Psoas muscle (tissue), 8 donors: Measurements from ENCODE around the gene MOB3B. TPM values are rescaled to one million over a fixed set of nuclear protein-coding genes. Genes with fewer than 3 reads are reported as not detected.

ENCODE experiments used
- ATAC-seq, 4 donors: fragments of 200-7000 bp; cut with Tn5 transposase; one replicate each; pipeline ENCODE4 v1.9.1; 2020; ENCODE audit warnings: moderate library complexity in 3 of 4, mild to moderate bottlenecking in 2 of 4
- DNase-seq, 2 donors: peaks; one replicate each; pipeline ENCODE4 v3.0.0-alpha.2; 2020
- H3K27ac ChIP-seq: fragments of 200-600 bp; one replicate; pipeline ENCODE4 v1.8.0; 2022
- H3K27me3 ChIP-seq, 3 donors: fragments of 200-600 bp in 1 of 3; one replicate each; pipeline versions ENCODE4 v1.6.1 to v1.8.0; 2013 to 2022; ENCODE audit warnings: low read length in 2 of 3, mild to moderate bottlenecking in 2 of 3, moderate library complexity in 1 of 3; ENCODE audit not compliant: insufficient read depth in 3 of 3
- H3K36me3 ChIP-seq, 2 donors: fragments of 200-600 bp in 1 of 2; one replicate each; pipeline versions ENCODE4 v1.6.1 to v1.8.0; 2013 to 2022; ENCODE audit warnings: low read depth in 1 of 2, mild to moderate bottlenecking in 1 of 2, moderate library complexity in 1 of 2; ENCODE audit not compliant: insufficient read depth in 1 of 2
- H3K4me1 ChIP-seq: fragments of 200-600 bp; one replicate; pipeline ENCODE4 v1.8.0; 2022
- H3K4me3 ChIP-seq: fragments of 200-600 bp; one replicate; pipeline ENCODE4 v1.8.0; 2022; ENCODE audit warnings: mild to moderate bottlenecking
- H3K9me3 ChIP-seq: fragments of 200-600 bp; one replicate; pipeline ENCODE4 v1.8.0; 2022
- CTCF ChIP-seq: fragments of 200-600 bp; IDR thresholded peaks from one replicate; pipeline ENCODE4 v1.8.0; 2022; ENCODE audit warnings: antibody characterized with exemption
- WGBS, 3 donors: extraction: QIAGEN DNeasy Blood & Tissue Kit; methylation state at CpG; one replicate each; pipeline versions ENCODE4 v1.1.6 to v1.1.7; 2013; 5-methylcytosine and 5-hydroxymethylcytosine counted together
- intact Hi-C, 2 donors: fragments of 100-400 bp; cut with DNase I; formaldehyde crosslinking; loops; one replicate each; pipeline versions ENCODE4 v1.11.0 to v1.14.2; 2022
- polyA plus RNA-seq, 3 donors: library from polyadenylated mRNA; stranded (reverse); fragments of 200-250 nt; gene quantifications; one replicate each; pipeline ENCODE4 v1.2.3, GENCODE V29; 2013
- total RNA-seq, 4 donors: library from RNA; stranded (reverse); fragmentation: NEBNext Ultra II Directional in 2 of 4; extraction: Animal tissue kit (Norgen Biotek cat#: 25700) in 2 of 4; gene quantifications; one replicate each; pipeline versions ENCODE4 v1.2.1 to v1.2.4, GENCODE V29; 2021 to 2023
- donor health status: healthy with polysubstance abuse.
- donor health status: DM: no; HTN: no; CAD: no; lungs with moderate emphysema.
- donor health status: Bipolar disorder and iron deficiency.
- donor health status: healthy.
- donor health status: DM: yes; HTN: yes; CAD: no.
- donor health status: DM: no; HTN: no; CAD: no.
- donor health status: DM: no; HTN: no; CAD: no.
- donor health status: DM: yes; HTN: yes; CAD: no.

Gene MOB3B
- total and polyA plus RNA-seq, 7 donors = 0.57 to 4.5 (median 1.8) TPM

GRCh38 chr9:27331393-27331792 is 198.2 kb downstream of the MOB3B start:
- ATAC-seq = no peak
- 80 to 86% (median 85%) methylated on average over 4 of the region's 4 CpGs for WGBS, 3 donors
- no peak for DNase-seq
- peaks cover 0 to 5% of the 10 kb centered on the region in 2 donors for H3K36me3 ChIP-seq
- no peaks in the 10 kb centered on the region for H3K9me3 ChIP-seq
- peaks cover 7% of the 10 kb centered on the region for H3K4me1 ChIP-seq
- H3K27me3 ChIP-seq = no peaks in the 10 kb centered on the region
- H3K27ac ChIP-seq = no peak overlapping the region
- intact Hi-C loops = loop anchor here (5.0 to 10.0 kb wide), 3 partner anchors 63 to 221 kb away; no protein-coding TSS in a partner anchor
- no peak for TF ChIP-seq CTCF
- no peak overlapping the region for H3K4me3 ChIP-seq

- intact Hi-C loops = no loop called here
- ATAC-seq = no peak
- 81 to 85% (median 82%) methylated on average over 9 of the region's 9 CpGs for WGBS, 3 donors
These were observed 200.3 kb downstream of the MOB3B start for GRCh38 chr9:27329291-27329690.

GRCh38 chr9:27328483-27328882 is 201.1 kb downstream of the MOB3B start:
- no peak for TF ChIP-seq CTCF
- no peaks in the 10 kb centered on the region for H3K9me3 ChIP-seq
- no peak for DNase-seq
- peaks cover 0 to 5% of the 10 kb centered on the region in 2 donors for H3K36me3 ChIP-seq
- H3K4me1 ChIP-seq = peaks cover 3% of the 10 kb centered on the region
- no peaks in the 10 kb centered on the region for H3K27me3 ChIP-seq
- WGBS, 3 donors = 79 to 85% (median 83%) methylated on average over 3 of the region's 3 CpGs
- intact Hi-C loops = no loop called here
- no peak for ATAC-seq
- H3K27ac ChIP-seq = no peak overlapping the region
- no peak overlapping the region for H3K4me3 ChIP-seq

More at GRCh38 chr9:27329291-27329690, 200.3 kb downstream of the MOB3B start:
- H3K4me3 ChIP-seq = no peak overlapping the region
- H3K27me3 ChIP-seq = no peaks in the 10 kb centered on the region
- no peak for DNase-seq
- peaks cover 0 to 5% of the 10 kb centered on the region in 2 donors for H3K36me3 ChIP-seq
- peaks cover 7% of the 10 kb centered on the region for H3K4me1 ChIP-seq
- no peak overlapping the region for H3K27ac ChIP-seq
- H3K9me3 ChIP-seq = no peaks in the 10 kb centered on the region
- TF ChIP-seq CTCF = no peak

- TF ChIP-seq CTCF = no peak
- Histone ChIP-seq H3K4me1 (no peaks in the 10 kb centered on the region), H3K27me3 (no peaks in the 10 kb centered on the region), H3K27ac (no peak overlapping the region), H3K36me3 (no peaks in the 10 kb centered on the region), H3K4me3 (no peak overlapping the region), H3K9me3 (no peaks in the 10 kb centered on the region)
- ATAC-seq (no peak), DNase-seq (no peak)
- WGBS, 3 donors = 86 to 90% (median 89%) methylated on average over 2 of the region's 2 CpGs
- intact Hi-C loops = no loop called here
These were observed 218.4 kb downstream of the MOB3B start for GRCh38 chr9:27311184-27311583.

- Histone ChIP-seq H3K4me1 (no peaks in the 10 kb centered on the region), H3K9me3 (no peaks in the 10 kb centered on the region), H3K36me3 (no peaks in the 10 kb centered on the region), H3K4me3 (no peak overlapping the region), H3K27ac (no peak overlapping the region), H3K27me3 (no peaks in the 10 kb centered on the region)
- no peak for ATAC-seq
- DNase-seq = no peak
- TF ChIP-seq CTCF = no peak
- 56 to 79% (median 66%) methylated on average over 2 of the region's 2 CpGs for WGBS, 3 donors
- intact Hi-C loops = no loop called here
These were observed 219.0 kb downstream of the MOB3B start for GRCh38 chr9:27310582-27310981.
